ENCODE results near the gene KCTD13. TPM values are rescaled to one million over a fixed set of nuclear protein-coding genes. Genes with fewer than 3 reads are reported as not detected.
A peak's percentile ranks its signal among the peaks of the same experiment; 100 is the strongest.

The KCTD13 gene
- polyA plus RNA-seq, 1 of the 3 experiments (the other 2 are of a cell fraction), result 31.0 TPM

DNA sequence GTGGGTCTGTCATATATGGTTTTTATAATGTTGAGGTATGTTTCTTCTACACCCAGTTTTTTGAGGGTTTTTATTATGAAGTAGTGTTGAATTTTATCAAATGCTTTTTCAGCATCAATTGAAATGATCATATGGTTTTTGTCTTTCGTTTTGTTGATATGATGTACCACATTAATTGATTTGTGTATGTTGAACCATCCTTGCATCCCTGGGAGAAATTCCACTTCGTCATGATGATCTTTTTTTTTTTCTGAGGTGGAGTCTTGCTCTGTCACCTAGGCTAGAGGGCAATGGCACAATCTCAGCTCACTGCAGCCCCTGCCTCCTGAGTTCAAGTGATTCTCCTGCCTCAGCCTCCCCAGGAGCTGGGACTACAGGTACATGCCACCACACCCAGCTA is 21.9 kb upstream of the KCTD13 start (continued):
- TF ChIP-seq, protein P1, sequence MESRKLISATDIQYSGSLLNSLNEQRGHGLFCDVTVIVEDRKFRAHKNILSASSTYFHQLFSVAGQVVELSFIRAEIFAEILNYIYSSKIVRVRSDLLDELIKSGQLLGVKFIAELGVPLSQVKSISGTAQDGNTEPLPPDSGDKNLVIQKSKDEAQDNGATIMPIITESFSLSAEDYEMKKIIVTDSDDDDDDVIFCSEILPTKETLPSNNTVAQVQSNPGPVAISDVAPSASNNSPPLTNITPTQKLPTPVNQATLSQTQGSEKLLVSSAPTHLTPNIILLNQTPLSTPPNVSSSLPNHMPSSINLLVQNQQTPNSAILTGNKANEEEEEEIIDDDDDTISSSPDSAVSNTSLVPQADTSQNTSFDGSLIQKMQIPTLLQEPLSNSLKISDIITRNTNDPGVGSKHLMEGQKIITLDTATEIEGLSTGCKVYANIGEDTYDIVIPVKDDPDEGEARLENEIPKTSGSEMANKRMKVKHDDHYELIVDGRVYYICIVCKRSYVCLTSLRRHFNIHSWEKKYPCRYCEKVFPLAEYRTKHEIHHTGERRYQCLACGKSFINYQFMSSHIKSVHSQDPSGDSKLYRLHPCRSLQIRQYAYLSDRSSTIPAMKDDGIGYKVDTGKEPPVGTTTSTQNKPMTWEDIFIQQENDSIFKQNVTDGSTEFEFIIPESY (IDR thresholded peaks at IDR 0.05; ENCODE audit: borderline replicate concordance, low read depth), result no peak

DNA sequence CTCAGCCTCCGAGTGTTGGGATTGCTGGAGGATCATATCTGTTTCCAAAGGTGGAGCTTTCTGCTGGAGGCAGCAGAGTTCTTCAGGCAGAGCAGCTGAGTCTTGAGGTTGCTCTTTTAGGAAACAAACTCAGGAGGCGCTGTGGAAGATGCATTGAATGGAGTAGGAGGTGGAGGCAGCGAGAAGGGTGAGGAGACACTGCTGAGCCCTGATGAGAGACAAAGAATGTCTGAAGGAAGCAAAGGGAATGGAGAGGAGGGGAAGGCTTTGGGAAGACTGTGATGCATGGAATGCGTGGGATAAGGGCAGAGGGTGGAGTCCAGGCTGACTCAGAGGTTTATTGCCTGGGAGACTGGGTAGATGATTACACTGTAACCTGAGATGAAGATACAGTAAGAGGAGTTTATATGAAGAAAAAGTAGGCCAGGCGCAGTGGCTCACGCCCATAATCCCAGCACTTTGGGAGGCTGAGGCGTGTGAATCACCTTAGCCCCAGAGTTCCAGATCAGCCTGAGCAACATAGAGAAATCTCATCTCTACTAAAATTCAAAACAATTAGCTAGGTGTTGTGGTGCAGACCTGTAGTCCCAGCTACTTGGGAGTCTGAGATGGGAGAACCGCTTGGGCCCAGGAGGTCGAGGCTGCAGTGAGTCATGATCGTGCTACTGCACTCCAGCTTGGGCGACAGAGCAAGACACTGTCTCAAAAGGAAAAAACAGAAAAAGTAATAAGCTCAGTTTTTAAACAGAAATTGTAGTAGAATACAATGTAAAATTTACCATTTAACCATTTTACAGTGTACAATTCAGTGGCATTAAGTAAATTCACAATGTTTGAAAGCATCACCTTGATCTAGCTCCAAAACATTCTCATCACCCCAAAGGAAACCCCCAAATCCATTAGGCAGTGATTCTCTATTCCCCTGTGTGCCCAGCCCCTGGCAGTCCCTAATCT is 18.1 kb upstream of the KCTD13 start:
- ChIA-PET CTCF (interaction anchor here (0.7 kb wide), 1 partner anchor 58 kb away, joined by 3 read pairs; no protein-coding TSS in a partner anchor), POLR2A (interaction anchor here (1.6 kb wide), 1 partner anchor 18 kb away, joined by 8 read pairs; the partner anchor contains the start of gene KCTD13)
- no peaks in the 10 kb centered on the region for H3K27me3 ChIP-seq (ENCODE audit: insufficient read depth)
- 18% methylated on average over 11 of the region's 11 CpGs for WGBS (ENCODE audit: low lambda C conversion rate)
- peak overlapping the region; percentile 64 to 98; a peak in 3 of 4 replicates for H3K27ac ChIP-seq (ENCODE audit: low read depth in 2 of 2, low read length in 1 of 2)
- H3K4me3 ChIP-seq (ENCODE audit: low read depth in 2 of 2, low read length in 1 of 2), result peak overlapping the region in 1 of 2 experiments; percentile 33; a peak in 2 of 4 replicates
- no peaks in the 10 kb centered on the region for H3K79me2 ChIP-seq (ENCODE audit: insufficient read depth)
- peak overlapping the region; percentile 71 for H2AFZ ChIP-seq (ENCODE audit: low read depth)
- H3F3A ChIP-seq (replicated peaks; ENCODE audit: insufficient read depth), result peaks cover 23% of the 10 kb centered on the region
- H3K36me3 ChIP-seq (replicated peaks in 1 of 2; ENCODE audit: control insufficient read depth in 1 of 2, insufficient read depth in 2 of 2, low read length in 1 of 2), result no peaks in the 10 kb centered on the region
- no peaks in the 10 kb centered on the region for H3K9me2 ChIP-seq
- no peak for DNase-seq
- no peaks in the 10 kb centered on the region for H3K9me3 ChIP-seq
- peak overlapping the region; percentile 56 for H3K4me2 ChIP-seq
- H3K9ac ChIP-seq, result peak overlapping the region; percentile 68
- H4K20me1 ChIP-seq (ENCODE audit: insufficient read depth), result no peaks in the 10 kb centered on the region
- peaks cover 2 to 10% of the 10 kb centered on the region in 2 experiments; a peak in 1 of 4 replicates for H3K4me1 ChIP-seq (ENCODE audit: control insufficient read depth in 1 of 2, insufficient read depth in 2 of 2, low read depth in 1 of 2, low read length in 1 of 2)
- peak; percentile 39 for TF ChIP-seq TAF1 (IDR thresholded peaks at IDR 0.05; ENCODE audit: borderline replicate concordance, low read depth, low read length)
- TF ChIP-seq, protein P2, sequence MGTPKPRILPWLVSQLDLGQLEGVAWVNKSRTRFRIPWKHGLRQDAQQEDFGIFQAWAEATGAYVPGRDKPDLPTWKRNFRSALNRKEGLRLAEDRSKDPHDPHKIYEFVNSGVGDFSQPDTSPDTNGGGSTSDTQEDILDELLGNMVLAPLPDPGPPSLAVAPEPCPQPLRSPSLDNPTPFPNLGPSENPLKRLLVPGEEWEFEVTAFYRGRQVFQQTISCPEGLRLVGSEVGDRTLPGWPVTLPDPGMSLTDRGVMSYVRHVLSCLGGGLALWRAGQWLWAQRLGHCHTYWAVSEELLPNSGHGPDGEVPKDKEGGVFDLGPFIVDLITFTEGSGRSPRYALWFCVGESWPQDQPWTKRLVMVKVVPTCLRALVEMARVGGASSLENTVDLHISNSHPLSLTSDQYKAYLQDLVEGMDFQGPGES (IDR thresholded peaks at IDR 0.05; ENCODE audit: low read depth, low read length), result no peak
- TF ChIP-seq SMC3 (IDR thresholded peaks at IDR 0.05; ENCODE audit: low read depth, low read length), result peak; percentile 11; the same call in 1 of the 2 replicates
- TF ChIP-seq RFX5 (IDR thresholded peaks at IDR 0.05; ENCODE audit: low read length), result no peak
- 0 out of 2 replicates have a peak, but pooled peaks have one; percentile 24 for TF ChIP-seq NRF1 (IDR thresholded peaks at IDR 0.05; ENCODE audit: low read depth, low read length)
- TF ChIP-seq YY1 (IDR thresholded peaks at IDR 0.05; ENCODE audit: low read depth), result no peak
- TF ChIP-seq, protein P3, sequence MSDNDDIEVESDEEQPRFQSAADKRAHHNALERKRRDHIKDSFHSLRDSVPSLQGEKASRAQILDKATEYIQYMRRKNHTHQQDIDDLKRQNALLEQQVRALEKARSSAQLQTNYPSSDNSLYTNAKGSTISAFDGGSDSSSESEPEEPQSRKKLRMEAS (IDR thresholded peaks at IDR 0.05; ENCODE audit: low read depth), result peak; percentile 22; the same call in 1 of the 2 replicates
- TF ChIP-seq, protein P4, sequence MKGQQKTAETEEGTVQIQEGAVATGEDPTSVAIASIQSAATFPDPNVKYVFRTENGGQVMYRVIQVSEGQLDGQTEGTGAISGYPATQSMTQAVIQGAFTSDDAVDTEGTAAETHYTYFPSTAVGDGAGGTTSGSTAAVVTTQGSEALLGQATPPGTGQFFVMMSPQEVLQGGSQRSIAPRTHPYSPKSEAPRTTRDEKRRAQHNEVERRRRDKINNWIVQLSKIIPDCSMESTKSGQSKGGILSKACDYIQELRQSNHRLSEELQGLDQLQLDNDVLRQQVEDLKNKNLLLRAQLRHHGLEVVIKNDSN (IDR thresholded peaks at IDR 0.05; ENCODE audit: borderline replicate concordance, low read depth), result no peak
- TF ChIP-seq, protein P5, sequence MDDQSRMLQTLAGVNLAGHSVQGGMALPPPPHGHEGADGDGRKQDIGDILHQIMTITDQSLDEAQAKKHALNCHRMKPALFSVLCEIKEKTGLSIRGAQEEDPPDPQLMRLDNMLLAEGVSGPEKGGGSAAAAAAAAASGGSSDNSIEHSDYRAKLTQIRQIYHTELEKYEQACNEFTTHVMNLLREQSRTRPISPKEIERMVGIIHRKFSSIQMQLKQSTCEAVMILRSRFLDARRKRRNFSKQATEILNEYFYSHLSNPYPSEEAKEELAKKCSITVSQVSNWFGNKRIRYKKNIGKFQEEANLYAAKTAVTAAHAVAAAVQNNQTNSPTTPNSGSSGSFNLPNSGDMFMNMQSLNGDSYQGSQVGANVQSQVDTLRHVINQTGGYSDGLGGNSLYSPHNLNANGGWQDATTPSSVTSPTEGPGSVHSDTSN (IDR thresholded peaks at IDR 0.05), result no peak; the same call in 1 of the 2 replicates
- TF ChIP-seq MEF2A (IDR thresholded peaks at IDR 0.05; ENCODE audit: borderline replicate concordance, low read depth), result no peak
- no peak for TF ChIP-seq EZH2phosphoT487 (IDR thresholded peaks at IDR 0.05; ENCODE audit: borderline replicate concordance, low read depth)
- 0 out of 2 replicates have a peak, but pooled peaks have one; percentile 16 for TF ChIP-seq TCF12 (IDR thresholded peaks at IDR 0.05)
- no peak for TF ChIP-seq FOXJ3 (CRISPR knock-in tag; IDR thresholded peaks at IDR 0.05)
- TF ChIP-seq RCOR1 (IDR thresholded peaks at IDR 0.05; ENCODE audit: low read length), result no peak
- no peak for TF ChIP-seq GABPA (IDR thresholded peaks at IDR 0.05; ENCODE audit: low read depth)
- no peak for TF ChIP-seq CHD2 (IDR thresholded peaks at IDR 0.05; ENCODE audit: low read length, partially characterized antibody)
- peak; percentile 52; the same call in 1 of the 2 replicates for TF ChIP-seq TEAD4 (IDR thresholded peaks at IDR 0.05; ENCODE audit: borderline replicate concordance, insufficient read depth)
- TF ChIP-seq EP300 (IDR thresholded peaks at IDR 0.05; ENCODE audit: borderline replicate concordance in 1 of 2, low read depth in 1 of 2, low read length in 1 of 2), result no peak
- TF ChIP-seq, protein P6, sequence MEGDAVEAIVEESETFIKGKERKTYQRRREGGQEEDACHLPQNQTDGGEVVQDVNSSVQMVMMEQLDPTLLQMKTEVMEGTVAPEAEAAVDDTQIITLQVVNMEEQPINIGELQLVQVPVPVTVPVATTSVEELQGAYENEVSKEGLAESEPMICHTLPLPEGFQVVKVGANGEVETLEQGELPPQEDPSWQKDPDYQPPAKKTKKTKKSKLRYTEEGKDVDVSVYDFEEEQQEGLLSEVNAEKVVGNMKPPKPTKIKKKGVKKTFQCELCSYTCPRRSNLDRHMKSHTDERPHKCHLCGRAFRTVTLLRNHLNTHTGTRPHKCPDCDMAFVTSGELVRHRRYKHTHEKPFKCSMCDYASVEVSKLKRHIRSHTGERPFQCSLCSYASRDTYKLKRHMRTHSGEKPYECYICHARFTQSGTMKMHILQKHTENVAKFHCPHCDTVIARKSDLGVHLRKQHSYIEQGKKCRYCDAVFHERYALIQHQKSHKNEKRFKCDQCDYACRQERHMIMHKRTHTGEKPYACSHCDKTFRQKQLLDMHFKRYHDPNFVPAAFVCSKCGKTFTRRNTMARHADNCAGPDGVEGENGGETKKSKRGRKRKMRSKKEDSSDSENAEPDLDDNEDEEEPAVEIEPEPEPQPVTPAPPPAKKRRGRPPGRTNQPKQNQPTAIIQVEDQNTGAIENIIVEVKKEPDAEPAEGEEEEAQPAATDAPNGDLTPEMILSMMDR (IDR thresholded peaks at IDR 0.05), result peak; percentile 69
- peak; percentile 73 for TF ChIP-seq POLR2AphosphoS5 (IDR thresholded peaks at IDR 0.05; ENCODE audit: low read depth, low read length)

All from SK-N-SH (cell line).